H9 (cell line): Measurements from ENCODE around the gene UBTF. TPM values are rescaled to one million over a fixed set of nuclear protein-coding genes. Genes with fewer than 3 reads are reported as not detected.

Experiments used
- DNase-seq: peaks from one replicate; pipeline ENCODE4 v3.0.0-alpha.2; 2017
- H2AFZ ChIP-seq: one replicate; pipeline ENCODE4 v1.6.1; 2013; ENCODE audit warnings: mild to moderate bottlenecking, low read length, control low read depth, moderate library complexity
- H2AK5ac ChIP-seq: 2 replicates; pipeline ENCODE4 v1.6.1; 2013; ENCODE audit warnings: low read length, control low read depth, mixed read lengths; ENCODE audit not compliant: insufficient read length
- H2BK120ac ChIP-seq: one replicate; pipeline ENCODE4 v1.6.1; 2013; ENCODE audit warnings: low read depth, mild to moderate bottlenecking, low read length, control low read depth, inconsistent platforms; ENCODE audit not compliant: poor library complexity, severe bottlenecking
- H2BK12ac ChIP-seq: 2 replicates; pipeline ENCODE4 v1.6.1; 2013; ENCODE audit warnings: low read length, control low read depth, mixed read lengths, low read depth; ENCODE audit not compliant: insufficient read length
- H2BK15ac ChIP-seq: 2 replicates; pipeline ENCODE4 v1.6.1; 2013; ENCODE audit warnings: low read depth, low read length, control low read depth
- H2BK20ac ChIP-seq: one replicate; pipeline ENCODE4 v1.6.1; 2013; ENCODE audit warnings: low read depth, mild to moderate bottlenecking, low read length, control low read depth, inconsistent platforms; ENCODE audit not compliant: poor library complexity, severe bottlenecking
- H2BK5ac ChIP-seq: 2 replicates; pipeline ENCODE4 v1.6.1; 2013; ENCODE audit warnings: low read length, control low read depth, mixed read lengths; ENCODE audit not compliant: insufficient read length
- H3K14ac ChIP-seq: 2 replicates; pipeline ENCODE4 v1.6.1; 2013; ENCODE audit warnings: low read length, control low read depth; ENCODE audit not compliant: insufficient read depth
- H3K18ac ChIP-seq: 2 replicates; pipeline ENCODE4 v1.6.1; 2013; ENCODE audit warnings: low read depth, mild to moderate bottlenecking, mixed read lengths, low read length, control low read depth; ENCODE audit not compliant: insufficient read length
- H3K23ac ChIP-seq: 2 replicates; pipeline ENCODE4 v1.6.1; 2013; ENCODE audit warnings: low read length, control low read depth, mixed read lengths, low read depth; ENCODE audit not compliant: insufficient read length
- H3K23me2 ChIP-seq: 2 replicates; pipeline ENCODE4 v1.6.1; 2013; ENCODE audit warnings: low read depth, mild to moderate bottlenecking, mixed read lengths, low read length, control low read depth; ENCODE audit not compliant: insufficient read length, poor library complexity, severe bottlenecking
- H3K27ac ChIP-seq: 2 replicates; pipeline ENCODE4 v1.5.1; 2013; ENCODE audit warnings: low read length, control low read depth, mixed read lengths, low read depth; ENCODE audit not compliant: insufficient read length
- H3K27me3 ChIP-seq: 2 replicates; pipeline ENCODE4 v1.6.1; 2013; ENCODE audit warnings: low read length, control low read depth, inconsistent platforms; ENCODE audit not compliant: insufficient read depth
- H3K4ac ChIP-seq: 2 replicates; pipeline ENCODE4 v1.6.1; 2013; ENCODE audit warnings: low read depth, mild to moderate bottlenecking, control low read depth, inconsistent platforms, low read length, moderate library complexity
- H3K4me1 ChIP-seq: 2 replicates; pipeline ENCODE4 v1.6.1; 2013; ENCODE audit warnings: low read length, control low read depth, inconsistent platforms; ENCODE audit not compliant: insufficient read depth
- H3K4me2 ChIP-seq: 2 replicates; pipeline ENCODE4 v1.6.1; 2013; ENCODE audit warnings: low read length, control low read depth, mixed read lengths; ENCODE audit not compliant: insufficient read length, insufficient read depth
- H3K56ac ChIP-seq: 2 replicates; pipeline ENCODE4 v1.6.1; 2013; ENCODE audit warnings: low read depth, mild to moderate bottlenecking, mixed read lengths, low read length, control low read depth; ENCODE audit not compliant: insufficient read length
- H3K79me1 ChIP-seq: 2 replicates; pipeline ENCODE4 v1.6.1; 2013; ENCODE audit warnings: low read depth, mild to moderate bottlenecking, moderate library complexity, low read length, control low read depth, inconsistent platforms; ENCODE audit not compliant: insufficient read depth, poor library complexity, severe bottlenecking
- H3K79me2 ChIP-seq: 2 replicates; pipeline ENCODE4 v1.6.1; 2013; ENCODE audit warnings: low read length, control low read depth, inconsistent platforms; ENCODE audit not compliant: insufficient read depth
- H3K9ac ChIP-seq: 2 replicates; pipeline ENCODE4 v1.6.1; 2013; ENCODE audit warnings: low read length, control low read depth, mixed read lengths; ENCODE audit not compliant: insufficient read length; ENCODE audit errors: extremely low read depth
- H3K9me3 ChIP-seq: one replicate; pipeline ENCODE4 v1.6.1; 2013; ENCODE audit warnings: low read depth, low read length, inconsistent platforms; ENCODE audit not compliant: control insufficient read depth
- H3T11ph ChIP-seq: one replicate; pipeline ENCODE4 v1.6.1; 2013; ENCODE audit warnings: mild to moderate bottlenecking, low read length, control low read depth, inconsistent platforms
- H4K20me1 ChIP-seq: one replicate; pipeline ENCODE4 v1.6.1; 2013; ENCODE audit not compliant: control insufficient read depth, insufficient read length, insufficient read depth
- H4K5ac ChIP-seq: 2 replicates; pipeline ENCODE4 v1.6.1; 2013; ENCODE audit warnings: low read depth, mild to moderate bottlenecking, mixed read lengths, low read length, control low read depth; ENCODE audit not compliant: insufficient read length
- H4K8ac ChIP-seq: replicated peaks from 2 replicates; pipeline ENCODE4 v1.6.1; 2013; ENCODE audit warnings: low read length, control low read depth, mixed read lengths, low read depth; ENCODE audit not compliant: insufficient read length
- H4K91ac ChIP-seq: 2 replicates; pipeline ENCODE4 v1.6.1; 2013; ENCODE audit warnings: low read depth, mild to moderate bottlenecking, moderate library complexity, mixed read lengths, low read length, control low read depth; ENCODE audit not compliant: insufficient read length
- H3K27ac Mint-ChIP-seq, 3 experiments: 2 replicates in 2 of 3; 3 replicates in 1 of 3; pipeline ENCODE4 v1.8.0; 2020 to 2021; ENCODE audit warnings: mixed read lengths in 3 of 3, mild to moderate bottlenecking in 1 of 3, moderate library complexity in 1 of 3
- H3K27me3 Mint-ChIP-seq: 2 replicates; pipeline ENCODE4 v1.8.0; 2021; ENCODE audit warnings: low read depth, mild to moderate bottlenecking, moderate library complexity, mixed read lengths
- H3K36me3 Mint-ChIP-seq, 3 experiments: 2 replicates in 2 of 3; 3 replicates in 1 of 3; pipeline ENCODE4 v1.8.0; 2020 to 2021; ENCODE audit warnings: low read depth in 3 of 3, mixed read lengths in 3 of 3; ENCODE audit not compliant: insufficient read depth in 1 of 3
- H3K4me1 Mint-ChIP-seq, 2 experiments: 2 replicates each; pipeline ENCODE4 v1.8.0; 2020; ENCODE audit warnings: mixed read lengths in 2 of 2
- H3K4me3 Mint-ChIP-seq, 2 experiments: 2 replicates in 1 of 2; 3 replicates in 1 of 2; pipeline ENCODE4 v1.8.0; 2020 to 2021; ENCODE audit warnings: mild to moderate bottlenecking in 2 of 2, mixed read lengths in 2 of 2, moderate library complexity in 1 of 2
- H3K9me3 Mint-ChIP-seq, 2 experiments: 2 replicates in 1 of 2; 3 replicates in 1 of 2; pipeline ENCODE4 v1.8.0; 2020; ENCODE audit warnings: mild to moderate bottlenecking in 2 of 2, mixed read lengths in 2 of 2, moderate library complexity in 1 of 2
- CTCF ChIP-seq: fragments of 200-600 bp; sonication (generic); conservative IDR thresholded peaks from 3 replicates; pipeline ENCODE4 v1.8.0; 2021; ENCODE audit warnings: antibody characterized with exemption, mild to moderate bottlenecking
- WGBS: extraction: QIAGEN DNeasy Blood & Tissue Kit; methylation state at CpG from one replicate; pipeline ENCODE4 v1.1.7; 2013; ENCODE audit warnings: missing lambda C conversion rate, low lambda C conversion rate, mixed read lengths; ENCODE audit not compliant: insufficient read length; ENCODE audit errors: extremely low coverage; 5-methylcytosine and 5-hydroxymethylcytosine counted together
- total RNA-seq: library from RNA; stranded (reverse); gene quantifications from 2 replicates; pipeline ENCODE4 v1.2.1, GENCODE V29; 2021

The UBTF gene
- total RNA-seq, 1 experiment from 2014 or later = 151 TPM

GRCh38 chr17:44176671-44177501, 42.6 kb downstream of the UBTF start:
- Mint-ChIP-seq H3K36me3 (peaks cover 26 to 36% (median 34%) of the 10 kb centered on the region in 3 experiments), H3K4me3 (no peak overlapping the region), H3K27ac (peak overlapping the region in 2 of 3 experiments; percentile 36 to 52; a peak in 3 of 7 replicates), H3K27me3 (no peaks in the 10 kb centered on the region), H3K4me1 (peaks cover 3 to 4% of the 10 kb centered on the region in 2 experiments; a peak in 1 of 4 replicates), H3K9me3 (peaks cover 4 to 5% of the 10 kb centered on the region in 2 experiments)
- H4K8ac ChIP-seq = no peak overlapping the region
- H3K9me3 ChIP-seq = peaks cover 4% of the 10 kb centered on the region
- H3K14ac ChIP-seq = no peak overlapping the region
- no peaks in the 10 kb centered on the region for H3K27me3 ChIP-seq
- H3K27ac ChIP-seq = no peak overlapping the region
- H3K23ac ChIP-seq = no peak overlapping the region
- no peak overlapping the region for H3K4ac ChIP-seq
- TF ChIP-seq CTCF = no peak
- H3K56ac ChIP-seq = no peak overlapping the region
- no peak for DNase-seq
- no peak overlapping the region for H4K5ac ChIP-seq
- no peak overlapping the region for H2BK12ac ChIP-seq
- no peaks in the 10 kb centered on the region for H3K23me2 ChIP-seq
- no peak overlapping the region for H3K4me2 ChIP-seq
- no peaks in the 10 kb centered on the region for H3K79me2 ChIP-seq
- no peak overlapping the region for H4K91ac ChIP-seq
- no peak overlapping the region for H2AK5ac ChIP-seq
- no peak overlapping the region for H2BK15ac ChIP-seq
- H4K20me1 ChIP-seq = peaks cover under 1% of the 10 kb centered on the region
- H3K79me1 ChIP-seq = no peaks in the 10 kb centered on the region
- no peak overlapping the region for H2BK5ac ChIP-seq
- no peak overlapping the region for H3T11ph ChIP-seq
- no peak overlapping the region for H3K18ac ChIP-seq
- H2BK120ac ChIP-seq = no peak overlapping the region
- H2AFZ ChIP-seq = no peak overlapping the region
- H3K4me1 ChIP-seq = no peaks in the 10 kb centered on the region
- no peak overlapping the region for H3K9ac ChIP-seq
- no peak overlapping the region for H2BK20ac ChIP-seq
- no CpG with 5 or more reads among the region's 54 CpGs for WGBS
